ENCODE data around the gene USP54.

DNA sequence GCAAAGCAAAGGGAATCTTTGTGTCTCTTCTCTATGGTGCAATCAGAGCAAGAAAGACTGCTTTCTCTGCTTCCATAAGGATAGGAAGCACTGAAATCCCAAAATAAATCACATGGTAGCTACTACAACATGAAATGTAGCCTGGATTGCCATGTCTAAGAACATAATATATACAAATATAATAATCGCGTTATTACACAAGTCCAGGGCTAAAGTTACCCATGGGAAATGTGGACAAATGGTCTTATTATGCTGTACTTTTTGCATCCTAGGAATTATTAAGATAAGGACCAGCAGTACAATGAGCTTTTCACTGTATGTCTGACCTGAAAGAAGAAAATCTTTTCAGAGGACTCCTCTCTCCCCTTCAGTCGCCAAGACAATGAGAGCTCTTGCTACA, 71.8 kb downstream of the USP54 start:
- TF ChIP-seq POLR2A (IDR thresholded peaks at IDR 0.05) = no peak
- TF ChIP-seq, protein P1, sequence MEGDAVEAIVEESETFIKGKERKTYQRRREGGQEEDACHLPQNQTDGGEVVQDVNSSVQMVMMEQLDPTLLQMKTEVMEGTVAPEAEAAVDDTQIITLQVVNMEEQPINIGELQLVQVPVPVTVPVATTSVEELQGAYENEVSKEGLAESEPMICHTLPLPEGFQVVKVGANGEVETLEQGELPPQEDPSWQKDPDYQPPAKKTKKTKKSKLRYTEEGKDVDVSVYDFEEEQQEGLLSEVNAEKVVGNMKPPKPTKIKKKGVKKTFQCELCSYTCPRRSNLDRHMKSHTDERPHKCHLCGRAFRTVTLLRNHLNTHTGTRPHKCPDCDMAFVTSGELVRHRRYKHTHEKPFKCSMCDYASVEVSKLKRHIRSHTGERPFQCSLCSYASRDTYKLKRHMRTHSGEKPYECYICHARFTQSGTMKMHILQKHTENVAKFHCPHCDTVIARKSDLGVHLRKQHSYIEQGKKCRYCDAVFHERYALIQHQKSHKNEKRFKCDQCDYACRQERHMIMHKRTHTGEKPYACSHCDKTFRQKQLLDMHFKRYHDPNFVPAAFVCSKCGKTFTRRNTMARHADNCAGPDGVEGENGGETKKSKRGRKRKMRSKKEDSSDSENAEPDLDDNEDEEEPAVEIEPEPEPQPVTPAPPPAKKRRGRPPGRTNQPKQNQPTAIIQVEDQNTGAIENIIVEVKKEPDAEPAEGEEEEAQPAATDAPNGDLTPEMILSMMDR (IDR thresholded peaks at IDR 0.05) = no peak

Measured in thyroid gland (tissue), 4 donors.